ENCODE data around the gene PPP2R3A. TPM values are rescaled to one million over a fixed set of nuclear protein-coding genes. Genes with fewer than 3 reads are reported as not detected.

The PPP2R3A gene
- total and polyA plus RNA-seq, 8 donors, result 8.1 to 18.0 (median 14.1) TPM

GRCh38 chr3:136055491-136055890, 90.0 kb downstream of the PPP2R3A start:
- DNase-seq (no peak), ATAC-seq (no peak)
- Histone ChIP-seq H3K4me3 (no peak overlapping the region), H3K27me3 (no peaks in the 10 kb centered on the region), H3K36me3 (no peaks in the 10 kb centered on the region), H3K9me3 (no peaks in the 10 kb centered on the region), H3K4me1 (no peaks in the 10 kb centered on the region), H3K27ac (no peak overlapping the region)
- intact Hi-C loops (cut with DNase I), result no loop called here
- no peak for TF ChIP-seq CTCF (IDR thresholded peaks at IDR 0.05)

GRCh38 chr3:136067211-136067610, 101.7 kb downstream of the PPP2R3A start:
- Histone ChIP-seq H3K27me3 (no peaks in the 10 kb centered on the region), H3K9me3 (peaks cover 0 to 2% of the 10 kb centered on the region in 2 donors), H3K36me3 (peaks cover 0 to 7% of the 10 kb centered on the region in 2 donors), H3K4me1 (peaks cover 0 to 6% of the 10 kb centered on the region in 2 donors), H3K4me3 (no peak overlapping the region), H3K27ac (no peak overlapping the region)
- intact Hi-C loops (cut with DNase I), result no loop called here
- no peak for DNase-seq
- no peak for ATAC-seq
- no peak for TF ChIP-seq CTCF (IDR thresholded peaks at IDR 0.05)

- no peak for TF ChIP-seq CTCF (IDR thresholded peaks at IDR 0.05)
- no peaks in the 10 kb centered on the region for H3K9me3 ChIP-seq
- intact Hi-C loops (cut with DNase I), result no loop called here
- H3K27me3 ChIP-seq, result no peaks in the 10 kb centered on the region
- H3K36me3 ChIP-seq, result peaks cover 0 to 7% of the 10 kb centered on the region in 2 donors
- no peak overlapping the region for H3K27ac ChIP-seq
- no peak for ATAC-seq
- no peak for DNase-seq
- H3K4me1 ChIP-seq, result peaks cover 0 to 6% of the 10 kb centered on the region in 2 donors
- no peak overlapping the region for H3K4me3 ChIP-seq
Observed at GRCh38 chr3:136068708-136069107, 103.2 kb downstream of the PPP2R3A start.

GRCh38 chr3:136069933-136070332, 104.4 kb downstream of the PPP2R3A start:
- ATAC-seq, result no peak
- intact Hi-C loops (cut with DNase I), result loop anchor here in 1 of 2 donors (5.0 kb wide), 1 partner anchor 942 kb away; no protein-coding TSS in a partner anchor
- H3K36me3 ChIP-seq, result peaks cover 0 to 7% of the 10 kb centered on the region in 2 donors

GRCh38 chr3:136070334-136070733, 104.8 kb downstream of the PPP2R3A start:
- peaks cover 0 to 7% of the 10 kb centered on the region in 2 donors for H3K36me3 ChIP-seq
- peaks cover 0 to 6% of the 10 kb centered on the region in 2 donors for H3K4me1 ChIP-seq
- H3K27me3 ChIP-seq, result no peaks in the 10 kb centered on the region
- no peak for DNase-seq
- no peak overlapping the region for H3K4me3 ChIP-seq
- intact Hi-C loops (cut with DNase I), result loop anchor here in 1 of 2 donors (5.0 kb wide), 1 partner anchor 942 kb away; no protein-coding TSS in a partner anchor
- H3K9me3 ChIP-seq, result no peaks in the 10 kb centered on the region
- no peak for TF ChIP-seq CTCF (IDR thresholded peaks at IDR 0.05)
- no peak overlapping the region for H3K27ac ChIP-seq
- ATAC-seq, result no peak

More at GRCh38 chr3:136069933-136070332, 104.4 kb downstream of the PPP2R3A start:
- TF ChIP-seq CTCF (IDR thresholded peaks at IDR 0.05), result no peak
- Histone ChIP-seq H3K27me3 (no peaks in the 10 kb centered on the region), H3K4me3 (no peak overlapping the region), H3K27ac (no peak overlapping the region), H3K4me1 (peaks cover 0 to 6% of the 10 kb centered on the region in 2 donors), H3K9me3 (no peaks in the 10 kb centered on the region)
- no peak for DNase-seq

Data from left lung (tissue), 10 donors.